ENCODE data around the gene ZNF253.
"Not testable (repeated sequence)": the region's sequence is repeated elsewhere in the genome, so short reads cannot be mapped to it uniquely, and the experiment has no call there.

ZNF253 gene

DNA sequence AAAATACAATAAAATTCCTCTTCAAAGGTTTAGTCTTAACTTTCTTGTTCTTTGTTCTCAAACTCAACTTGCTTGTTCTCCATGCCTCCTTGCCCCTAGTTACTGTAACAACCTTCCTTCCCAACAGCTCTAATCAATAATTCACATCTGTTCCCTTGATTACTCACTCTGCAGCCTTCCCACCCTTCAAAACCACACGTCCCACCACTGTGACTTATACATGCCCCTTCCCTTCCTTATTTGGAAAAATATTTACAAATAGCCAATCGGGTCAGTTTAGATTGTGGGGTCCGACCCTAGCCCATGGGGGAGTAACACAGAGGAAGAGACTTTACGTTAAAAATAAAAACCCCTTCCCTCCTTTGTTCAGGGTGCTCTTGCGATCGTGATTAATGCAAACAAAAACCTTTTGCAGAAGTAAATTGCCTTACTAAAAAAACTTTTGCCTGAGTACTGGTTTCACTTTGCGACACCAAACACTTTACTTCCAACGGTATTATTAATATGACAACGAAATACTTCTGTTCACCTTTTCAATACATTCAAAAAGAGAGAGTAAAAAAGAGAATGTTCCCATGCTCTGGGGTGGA, 34.6 kb downstream of the ZNF253 start:
- DNase-seq, result no peak

DNA sequence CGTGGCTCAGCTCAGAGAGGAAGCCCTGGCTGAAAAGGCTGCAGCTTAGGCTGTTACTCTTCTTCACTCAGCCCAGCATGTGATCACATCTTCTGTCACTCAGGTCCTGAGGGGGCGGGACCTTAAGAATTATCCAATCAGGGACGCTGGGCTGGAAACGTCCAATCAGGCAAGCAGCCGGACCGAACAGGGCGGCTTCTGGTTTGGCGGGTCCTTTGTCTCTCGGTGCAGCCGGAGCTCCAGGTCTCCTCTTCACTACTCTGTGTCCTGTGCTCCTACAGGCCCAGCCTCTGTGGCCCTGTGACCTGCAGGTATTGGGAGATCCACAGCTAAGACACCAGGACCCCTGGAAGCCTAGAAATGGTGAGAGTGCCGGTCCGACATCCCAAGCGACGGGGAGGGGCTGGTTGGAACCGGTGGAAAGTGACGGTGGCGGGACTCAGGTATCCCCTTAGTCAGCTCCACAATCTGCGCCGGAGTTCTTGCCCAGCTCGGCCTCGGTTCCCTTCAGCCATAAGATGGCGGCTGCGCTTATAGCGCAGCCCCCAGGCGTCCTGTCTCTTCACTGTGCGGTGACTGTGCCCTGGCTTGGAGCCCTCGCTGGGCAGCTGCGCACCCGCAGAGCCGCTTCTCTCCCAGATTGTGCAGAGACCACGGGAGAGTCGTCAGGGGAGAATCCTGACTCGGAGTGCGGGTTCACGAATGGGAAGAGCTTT, 35.2 kb downstream of the ZNF253 start, which contains the start of gene ZNF93:
ZNF93 (plus strand) TSS at position 218 of the 716 bp plus-strand sequence; CDS start at position 361, 143 bp downstream.
- DNase-seq, result peak; percentile 93

GRCh38 chr19:19907551-19907950, 41.9 kb downstream of the ZNF253 start:
- not testable (repeated sequence) for DNase-seq

DNA sequence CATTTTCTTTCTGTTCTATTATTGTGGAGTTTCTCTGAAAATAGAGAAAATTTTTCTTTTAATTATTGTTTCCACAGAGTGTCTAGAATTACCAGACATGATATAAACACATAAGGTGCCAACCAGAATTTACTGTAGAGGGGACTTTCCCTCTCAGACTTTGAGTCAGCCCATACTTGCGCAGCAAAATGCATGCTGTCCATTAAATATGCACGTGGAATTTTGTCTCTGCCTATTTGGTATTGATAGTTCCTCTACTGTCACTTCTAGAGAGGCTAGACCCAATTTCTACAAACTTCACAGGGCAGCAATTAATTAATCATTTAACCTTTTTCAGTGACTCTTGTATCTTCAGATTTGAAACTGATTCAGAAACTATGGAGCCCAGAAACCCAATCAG, 44.0 kb downstream of the ZNF253 start:
- DNase-seq, result no peak

DNA sequence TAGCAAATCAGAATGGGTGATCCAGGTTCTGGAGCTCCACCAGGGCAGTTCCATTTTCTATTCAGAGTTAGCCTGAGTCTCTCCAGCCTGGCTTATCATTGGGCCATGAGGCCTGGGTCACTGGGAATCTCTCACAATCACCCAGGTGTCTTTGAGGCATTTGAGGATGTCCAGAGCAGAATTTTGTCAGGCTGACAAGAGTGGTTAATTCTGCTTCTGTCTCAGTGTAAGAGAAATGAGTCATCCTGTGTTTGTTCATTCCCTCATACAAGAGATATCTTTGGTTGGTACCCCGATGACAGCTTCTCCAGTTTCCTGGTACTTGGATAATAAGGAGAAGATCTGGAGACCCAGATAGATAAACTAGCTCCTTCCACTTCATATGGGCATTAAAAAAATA, 45.5 kb downstream of the ZNF253 start:
- no peak for DNase-seq

DNA sequence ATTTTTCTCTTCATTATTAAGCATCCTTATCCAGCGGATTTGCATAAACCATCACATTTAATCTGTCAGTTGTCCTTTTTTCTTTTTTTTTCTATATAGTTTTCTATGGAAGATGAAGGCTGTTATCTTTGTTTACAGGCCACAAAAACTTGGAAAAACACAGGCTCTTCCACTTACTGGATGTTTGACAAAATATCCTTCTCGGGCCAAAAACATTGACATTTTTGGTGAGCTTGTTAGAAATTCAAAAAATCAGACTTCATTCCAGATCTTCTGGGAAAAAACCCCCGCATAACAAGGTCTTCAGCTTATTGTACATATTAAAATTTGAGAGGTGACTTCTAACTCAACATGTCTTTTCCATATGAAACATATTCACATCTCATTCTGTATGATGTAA, 48.9 kb downstream of the ZNF253 start:
- no peak for DNase-seq

GRCh38 chr19:19930417-19930816, 64.7 kb downstream of the ZNF253 start:
- peak; percentile 52 for DNase-seq

- DNase-seq, result not testable (repeated sequence)
These were observed 68.0 kb downstream of the ZNF253 start for GRCh38 chr19:19933432-19934314.

- DNase-seq, result no peak
These were observed 71.7 kb downstream of the ZNF253 start for GRCh38 chr19:19937403-19937802.

- DNase-seq, result no peak
These were observed 72.8 kb downstream of the ZNF253 start for GRCh38 chr19:19938449-19938848.

- DNase-seq, result no peak
These were observed 78.3 kb downstream of the ZNF253 start for GRCh38 chr19:19943848-19944582.

Data from activated CD4-positive, alpha-beta T cell treated with anti-CD3 and anti-CD28 coated beads for 48 hours (primary cell).